ENCODE results near the gene PGLYRP4. TPM values are rescaled to one million over a fixed set of nuclear protein-coding genes. Genes with fewer than 3 reads are reported as not detected.

The PGLYRP4 gene
- total and polyA plus RNA-seq, 2 donors from 2014 or later, result not detected

DNA sequence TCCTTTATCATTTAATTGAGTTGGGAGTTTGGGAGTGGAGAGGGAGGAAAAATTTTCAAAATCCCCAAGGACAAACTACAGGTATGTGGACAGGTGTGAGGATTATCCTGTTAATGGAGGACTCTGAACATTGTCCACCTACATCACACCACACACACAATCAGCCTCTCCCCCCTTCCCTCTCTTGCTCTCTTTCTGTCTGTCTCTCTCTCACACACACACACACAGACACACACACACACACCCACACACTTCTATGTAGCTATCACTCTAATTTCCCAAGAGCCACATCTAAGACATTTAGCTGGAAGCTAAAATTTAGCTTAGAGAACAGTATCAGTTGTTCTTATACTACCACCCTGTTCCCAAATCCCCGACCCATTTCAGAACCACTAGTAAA, 40.8 kb upstream of the PGLYRP4 start:
- intact Hi-C loops (cut with DNase I), result no loop called here
- H3K4me1 ChIP-seq (ENCODE audit: control insufficient read depth in 2 of 3, insufficient read depth in 2 of 3, low read depth in 1 of 3, low read length in 3 of 3), result no peaks in the 10 kb centered on the region
- TF ChIP-seq, protein P1, sequence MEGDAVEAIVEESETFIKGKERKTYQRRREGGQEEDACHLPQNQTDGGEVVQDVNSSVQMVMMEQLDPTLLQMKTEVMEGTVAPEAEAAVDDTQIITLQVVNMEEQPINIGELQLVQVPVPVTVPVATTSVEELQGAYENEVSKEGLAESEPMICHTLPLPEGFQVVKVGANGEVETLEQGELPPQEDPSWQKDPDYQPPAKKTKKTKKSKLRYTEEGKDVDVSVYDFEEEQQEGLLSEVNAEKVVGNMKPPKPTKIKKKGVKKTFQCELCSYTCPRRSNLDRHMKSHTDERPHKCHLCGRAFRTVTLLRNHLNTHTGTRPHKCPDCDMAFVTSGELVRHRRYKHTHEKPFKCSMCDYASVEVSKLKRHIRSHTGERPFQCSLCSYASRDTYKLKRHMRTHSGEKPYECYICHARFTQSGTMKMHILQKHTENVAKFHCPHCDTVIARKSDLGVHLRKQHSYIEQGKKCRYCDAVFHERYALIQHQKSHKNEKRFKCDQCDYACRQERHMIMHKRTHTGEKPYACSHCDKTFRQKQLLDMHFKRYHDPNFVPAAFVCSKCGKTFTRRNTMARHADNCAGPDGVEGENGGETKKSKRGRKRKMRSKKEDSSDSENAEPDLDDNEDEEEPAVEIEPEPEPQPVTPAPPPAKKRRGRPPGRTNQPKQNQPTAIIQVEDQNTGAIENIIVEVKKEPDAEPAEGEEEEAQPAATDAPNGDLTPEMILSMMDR (IDR thresholded peaks at IDR 0.05; ENCODE audit: borderline replicate concordance, extremely low read depth, insufficient read depth), result no peak
- H3K27me3 ChIP-seq (ENCODE audit: control insufficient read depth, insufficient read depth, low read length), result no peaks in the 10 kb centered on the region
- FAIRE-seq (no peak), DNase-seq (no peak)
- H3K9ac ChIP-seq (ENCODE audit: low read length in 3 of 3), result no peak overlapping the region
- no peaks in the 10 kb centered on the region for H3K9me3 ChIP-seq (ENCODE audit: control insufficient read depth in 2 of 3, insufficient read depth in 1 of 3, low read length in 3 of 3)
- no peaks in the 10 kb centered on the region for H3K36me3 ChIP-seq (ENCODE audit: control insufficient read depth in 2 of 3, insufficient read depth in 3 of 3, low read length in 3 of 3)
- no peak overlapping the region for H3K4me3 ChIP-seq (ENCODE audit: low read length in 3 of 3)
- no peak overlapping the region for H3K27ac ChIP-seq (ENCODE audit: low read depth in 2 of 2, low read length in 2 of 2)

DNA sequence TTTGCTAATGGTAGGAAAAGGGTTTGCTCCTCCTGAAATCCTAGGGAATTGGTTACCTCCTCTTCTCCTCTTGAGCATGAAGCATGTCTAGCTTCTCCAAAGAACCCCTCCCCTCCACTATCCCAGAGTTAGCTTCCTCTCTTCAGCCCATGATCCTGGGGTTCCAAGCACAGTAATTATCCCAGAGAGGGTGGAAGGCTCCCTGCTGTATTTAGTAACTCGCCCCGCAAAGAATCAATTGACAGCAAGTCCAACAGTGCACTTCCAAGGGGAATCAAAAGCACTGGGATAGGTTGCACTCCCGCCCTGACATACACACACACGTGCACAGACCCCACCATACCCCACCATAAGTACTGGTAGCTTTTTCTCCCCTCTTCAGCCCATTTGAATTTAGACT, 39.1 kb upstream of the PGLYRP4 start:
- Histone ChIP-seq H3K9ac (ENCODE audit: low read length in 3 of 3) (no peak overlapping the region), H3K4me3 (ENCODE audit: low read length in 3 of 3) (no peak overlapping the region), H3K27ac (ENCODE audit: low read depth in 2 of 2, low read length in 2 of 2) (no peak overlapping the region), H3K9me3 (ENCODE audit: control insufficient read depth in 2 of 3, insufficient read depth in 1 of 3, low read length in 3 of 3) (peaks cover 0 to 6% (median 0%) of the 10 kb centered on the region in 3 donors), H3K4me1 (ENCODE audit: control insufficient read depth in 2 of 3, insufficient read depth in 2 of 3, low read depth in 1 of 3, low read length in 3 of 3) (no peaks in the 10 kb centered on the region), H3K36me3 (ENCODE audit: control insufficient read depth in 2 of 3, insufficient read depth in 3 of 3, low read length in 3 of 3) (no peaks in the 10 kb centered on the region), H3K27me3 (ENCODE audit: control insufficient read depth, insufficient read depth, low read length) (no peaks in the 10 kb centered on the region)
- TF ChIP-seq, protein P1 (IDR thresholded peaks at IDR 0.05; ENCODE audit: borderline replicate concordance, extremely low read depth, insufficient read depth), result no peak
- no peak for FAIRE-seq
- intact Hi-C loops (cut with DNase I), result no loop called here
- no peak for DNase-seq

DNA sequence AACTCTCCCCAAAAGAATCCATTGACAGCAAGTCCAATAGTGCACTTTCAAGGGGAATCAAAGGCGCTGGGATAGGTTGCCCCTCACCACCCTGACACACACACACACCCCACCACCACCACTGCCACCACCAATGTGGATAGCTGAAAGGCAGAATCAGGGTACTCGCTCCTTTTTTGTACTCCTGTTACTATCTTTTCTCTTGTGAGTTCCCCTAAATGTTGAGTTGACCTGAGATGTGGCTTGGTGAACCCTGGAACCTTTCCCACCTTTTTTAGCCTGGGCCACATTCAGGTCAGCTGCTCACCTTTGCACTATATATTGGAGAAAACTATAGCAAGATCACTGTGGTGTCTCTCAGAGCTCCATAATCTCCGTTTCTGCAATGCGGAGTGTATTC, 38.4 kb upstream of the PGLYRP4 start:
- TF ChIP-seq, protein P1 (IDR thresholded peaks at IDR 0.05; ENCODE audit: borderline replicate concordance, extremely low read depth, insufficient read depth), result no peak
- H3K27ac ChIP-seq (ENCODE audit: low read depth in 2 of 2, low read length in 2 of 2), result no peak overlapping the region

DNA sequence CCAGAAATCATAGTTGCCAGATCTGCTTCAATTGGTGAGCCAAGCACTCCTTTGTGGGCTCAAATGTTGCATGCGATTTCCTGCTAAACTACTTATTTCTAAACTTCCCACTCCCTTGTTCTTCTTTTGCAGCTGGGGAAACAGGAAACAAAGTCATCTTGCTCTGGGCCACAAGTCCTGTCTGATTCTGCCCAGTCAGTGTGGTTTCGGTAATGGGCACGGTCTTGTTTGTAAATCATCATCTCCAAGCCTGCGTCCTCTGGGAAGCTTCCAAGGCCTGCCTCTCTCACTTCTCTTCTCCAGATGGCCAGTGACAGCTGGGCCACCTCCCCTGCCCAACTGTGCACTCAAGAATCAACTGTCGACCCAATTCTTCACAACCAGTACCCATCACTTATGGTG, 37.9 kb upstream of the PGLYRP4 start:
- Histone ChIP-seq H3K4me3 (ENCODE audit: low read length in 3 of 3) (no peak overlapping the region), H3K27ac (ENCODE audit: low read depth in 2 of 2, low read length in 2 of 2) (no peak overlapping the region), H3K36me3 (ENCODE audit: control insufficient read depth in 2 of 3, insufficient read depth in 3 of 3, low read length in 3 of 3) (no peaks in the 10 kb centered on the region), H3K4me1 (ENCODE audit: control insufficient read depth in 2 of 3, insufficient read depth in 2 of 3, low read depth in 1 of 3, low read length in 3 of 3) (no peaks in the 10 kb centered on the region), H3K9ac (ENCODE audit: low read length in 3 of 3) (no peak overlapping the region), H3K9me3 (ENCODE audit: control insufficient read depth in 2 of 3, insufficient read depth in 1 of 3, low read length in 3 of 3) (peaks cover 0 to 14% (median 0%) of the 10 kb centered on the region in 3 donors), H3K27me3 (ENCODE audit: control insufficient read depth, insufficient read depth, low read length) (no peaks in the 10 kb centered on the region)
- intact Hi-C loops (cut with DNase I), result no loop called here
- FAIRE-seq (no peak), DNase-seq (peak in 1 of 5 donors; percentile 3)
- TF ChIP-seq, protein P1 (IDR thresholded peaks at IDR 0.05; ENCODE audit: borderline replicate concordance, extremely low read depth, insufficient read depth), result no peak

More for the DNA sequence above, 38.4 kb upstream of the PGLYRP4 start:
- H3K9ac ChIP-seq (ENCODE audit: low read length in 3 of 3), result no peak overlapping the region
- no peaks in the 10 kb centered on the region for H3K27me3 ChIP-seq (ENCODE audit: control insufficient read depth, insufficient read depth, low read length)
- FAIRE-seq, result no peak
- peaks cover 0 to 11% (median 0%) of the 10 kb centered on the region in 3 donors for H3K9me3 ChIP-seq (ENCODE audit: control insufficient read depth in 2 of 3, insufficient read depth in 1 of 3, low read length in 3 of 3)
- no peak for DNase-seq
- no peaks in the 10 kb centered on the region for H3K4me1 ChIP-seq (ENCODE audit: control insufficient read depth in 2 of 3, insufficient read depth in 2 of 3, low read depth in 1 of 3, low read length in 3 of 3)
- H3K4me3 ChIP-seq (ENCODE audit: low read length in 3 of 3), result no peak overlapping the region
- intact Hi-C loops (cut with DNase I), result no loop called here
- no peaks in the 10 kb centered on the region for H3K36me3 ChIP-seq (ENCODE audit: control insufficient read depth in 2 of 3, insufficient read depth in 3 of 3, low read length in 3 of 3)

Data from kidney (tissue), 14 donors.